D341Med (cell line): ENCODE data around the gene RAD51B.

Experiments used
- DNase-seq: peaks from one replicate; pipeline ENCODE4 v3.0.0; 2012; ENCODE audit warnings: low spot score

The RAD51B gene

GRCh38 chr14:68622856-68623255, 803.3 kb downstream of the RAD51B start:
- no peak for DNase-seq

- no peak for DNase-seq
Measured at GRCh38 chr14:68623307-68623706, 803.7 kb downstream of the RAD51B start.

- DNase-seq, result no peak
Measured at GRCh38 chr14:68623826-68624225, 804.2 kb downstream of the RAD51B start.

GRCh38 chr14:68624541-68625220, 805.1 kb downstream of the RAD51B start:
- no peak for DNase-seq

- no peak for DNase-seq
Measured at GRCh38 chr14:68625366-68626090, 805.9 kb downstream of the RAD51B start.

GRCh38 chr14:68626386-68626785, 806.8 kb downstream of the RAD51B start:
- DNase-seq, result no peak

GRCh38 chr14:68627050-68627867, 807.7 kb downstream of the RAD51B start:
- no peak for DNase-seq

- DNase-seq, result no peak
Measured at GRCh38 chr14:68627868-68628604, 808.5 kb downstream of the RAD51B start.

GRCh38 chr14:68628605-68629310, 809.2 kb downstream of the RAD51B start:
- DNase-seq, result no peak

GRCh38 chr14:68630081-68630571, 810.5 kb downstream of the RAD51B start:
- DNase-seq, result no peak

GRCh38 chr14:68630611-68631393, 811.2 kb downstream of the RAD51B start:
- no peak for DNase-seq

GRCh38 chr14:68631394-68632053, 811.9 kb downstream of the RAD51B start:
- no peak for DNase-seq

- DNase-seq, result no peak
Measured at GRCh38 chr14:68632054-68632895, 812.7 kb downstream of the RAD51B start.

GRCh38 chr14:68633131-68633991, 813.8 kb downstream of the RAD51B start:
- no peak for DNase-seq

- no peak for DNase-seq
Measured at GRCh38 chr14:68634332-68634731, 814.8 kb downstream of the RAD51B start.

- no peak for DNase-seq
Measured at GRCh38 chr14:68634874-68635595, 815.5 kb downstream of the RAD51B start.

- DNase-seq, result no peak
Measured at GRCh38 chr14:68636597-68636996, 817.0 kb downstream of the RAD51B start.
